22Rv1 (cell line): ENCODE measurements around the gene MGAT3.
A peak's percentile ranks its signal among the peaks of the same experiment; 100 is the strongest.

Experiments used
- CTCF ChIP-seq: fragments of 450-650 bp; IDR thresholded peaks from 2 replicates; pipeline ENCODE4 v1.5.1; 2017; ENCODE audit warnings: mild to moderate bottlenecking
- ZFX ChIP-seq: fragments of 450-650 bp; IDR thresholded peaks from 2 replicates; pipeline ENCODE4 v1.6.1; 2017; ENCODE audit warnings: antibody characterized with exemption, borderline replicate concordance

- TF ChIP-seq CTCF = peak; percentile 65
- no peak for TF ChIP-seq ZFX
Observed at GRCh38 chr22:39529487-39529851, 72.7 kb downstream of the MGAT3 start.
